Gastroesophageal sphincter (tissue), 3 donors: ENCODE measurements around the gene CAMSAP3.

Experiments used
- POLR2A ChIP-seq, 2 donors: fragments of 450-650 bp; IDR thresholded peaks; one replicate each; pipeline ENCODE4 v1.6.1; 2017; ENCODE audit warnings: antibody characterized with exemption in 2 of 2, mild to moderate bottlenecking in 2 of 2, moderate library complexity in 1 of 2
- TF ChIP-seq, protein P1 (sequence below), 4 experiments: fragments of 200-600 bp in 2 of 4; fragments of 450-650 bp in 2 of 4; sonication (generic) in 1 of 4; IDR thresholded peaks; one replicate each; pipeline ENCODE4 v1.5.1; 2017 to 2019; ENCODE audit warnings: antibody characterized with exemption in 4 of 4, mild to moderate bottlenecking in 2 of 4, moderate library complexity in 2 of 4

DNA sequence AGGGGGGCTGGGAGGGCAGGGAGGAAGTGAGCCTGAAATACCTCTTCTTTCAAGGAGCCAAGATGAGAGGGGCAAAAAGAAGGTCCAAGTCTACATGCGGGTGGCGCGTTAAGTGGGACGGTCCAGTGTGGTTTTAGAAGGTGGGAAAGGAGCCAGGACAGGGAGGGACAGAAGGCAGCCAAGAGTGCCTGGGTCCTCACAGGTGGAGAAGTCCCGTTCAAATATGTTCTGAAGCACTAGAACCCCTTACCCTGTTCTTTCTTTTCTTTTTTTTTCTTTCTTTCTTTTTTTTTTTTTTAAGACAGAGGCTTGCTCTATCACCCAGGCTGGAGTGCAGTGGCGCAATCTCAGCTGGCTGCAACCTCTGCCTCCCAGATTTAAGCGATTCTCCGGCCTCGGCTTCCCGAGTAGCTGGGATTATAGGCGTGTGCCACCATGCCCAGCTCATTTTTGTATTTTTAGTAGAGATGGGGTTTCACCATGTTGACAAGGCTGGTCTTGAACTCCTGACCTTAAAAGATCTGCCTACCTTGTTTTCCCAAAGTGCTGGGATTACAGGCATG, 7.4 kb downstream of the CAMSAP3 start:
- TF ChIP-seq POLR2A (IDR thresholded peaks at IDR 0.05) = no peak
- TF ChIP-seq, protein P1, sequence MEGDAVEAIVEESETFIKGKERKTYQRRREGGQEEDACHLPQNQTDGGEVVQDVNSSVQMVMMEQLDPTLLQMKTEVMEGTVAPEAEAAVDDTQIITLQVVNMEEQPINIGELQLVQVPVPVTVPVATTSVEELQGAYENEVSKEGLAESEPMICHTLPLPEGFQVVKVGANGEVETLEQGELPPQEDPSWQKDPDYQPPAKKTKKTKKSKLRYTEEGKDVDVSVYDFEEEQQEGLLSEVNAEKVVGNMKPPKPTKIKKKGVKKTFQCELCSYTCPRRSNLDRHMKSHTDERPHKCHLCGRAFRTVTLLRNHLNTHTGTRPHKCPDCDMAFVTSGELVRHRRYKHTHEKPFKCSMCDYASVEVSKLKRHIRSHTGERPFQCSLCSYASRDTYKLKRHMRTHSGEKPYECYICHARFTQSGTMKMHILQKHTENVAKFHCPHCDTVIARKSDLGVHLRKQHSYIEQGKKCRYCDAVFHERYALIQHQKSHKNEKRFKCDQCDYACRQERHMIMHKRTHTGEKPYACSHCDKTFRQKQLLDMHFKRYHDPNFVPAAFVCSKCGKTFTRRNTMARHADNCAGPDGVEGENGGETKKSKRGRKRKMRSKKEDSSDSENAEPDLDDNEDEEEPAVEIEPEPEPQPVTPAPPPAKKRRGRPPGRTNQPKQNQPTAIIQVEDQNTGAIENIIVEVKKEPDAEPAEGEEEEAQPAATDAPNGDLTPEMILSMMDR (IDR thresholded peaks at IDR 0.05) = no peak
